SK-N-MC (cell line): ENCODE results near the gene NTNG1.

Source experiments
- DNase-seq: peaks from one replicate; pipeline ENCODE4 v3.0.0-alpha.2; 2011; ENCODE audit warnings: low read depth, low spot score
- H3K27ac ChIP-seq: fragments of 200-600 bp; sonication (generic); 2 replicates; pipeline ENCODE4 v1.5.1; 2016; ENCODE audit warnings: mixed run types
- H3K36me3 ChIP-seq: fragments of 200-600 bp; sonication (generic); 2 replicates; pipeline ENCODE4 v1.6.1; 2017; ENCODE audit warnings: antibody characterized with exemption, low read length, mixed read lengths; ENCODE audit not compliant: insufficient read depth
- H3K4me3 ChIP-seq: fragments of 200-600 bp; sonication (generic); 2 replicates; pipeline ENCODE4 v1.5.1; 2016
- H3K9ac ChIP-seq: fragments of 200-600 bp; sonication (generic); 2 replicates; pipeline ENCODE4 v1.8.0; 2017; ENCODE audit warnings: mixed run types, mixed read lengths; ENCODE audit not compliant: insufficient read length
- H3K9me3 ChIP-seq: fragments of 200-600 bp; sonication (generic); 2 replicates; pipeline ENCODE4 v1.6.1; 2017; ENCODE audit warnings: low read depth, mild to moderate bottlenecking, antibody characterized with exemption, low read length, moderate library complexity, mixed read lengths
- EZH2 ChIP-seq: fragments of 200-600 bp; sonication (generic); IDR thresholded peaks from one replicate; pipeline ENCODE4 v1.6.1; 2017; ENCODE audit warnings: antibody characterized with exemption
- FOXP2 ChIP-seq: optimal IDR thresholded peaks from 2 replicates; pipeline ENCODE3; 2011; ENCODE audit warnings: mild to moderate bottlenecking, moderate library complexity; ENCODE audit not compliant: insufficient read depth; ENCODE audit errors: extremely low read length, control extremely low read depth
- POLR2AphosphoS5 ChIP-seq: IDR thresholded peaks from 2 replicates; pipeline ENCODE4 v1.6.1; 2012; ENCODE audit warnings: mild to moderate bottlenecking, low read depth, low read length, borderline replicate concordance

NTNG1 gene

DNA sequence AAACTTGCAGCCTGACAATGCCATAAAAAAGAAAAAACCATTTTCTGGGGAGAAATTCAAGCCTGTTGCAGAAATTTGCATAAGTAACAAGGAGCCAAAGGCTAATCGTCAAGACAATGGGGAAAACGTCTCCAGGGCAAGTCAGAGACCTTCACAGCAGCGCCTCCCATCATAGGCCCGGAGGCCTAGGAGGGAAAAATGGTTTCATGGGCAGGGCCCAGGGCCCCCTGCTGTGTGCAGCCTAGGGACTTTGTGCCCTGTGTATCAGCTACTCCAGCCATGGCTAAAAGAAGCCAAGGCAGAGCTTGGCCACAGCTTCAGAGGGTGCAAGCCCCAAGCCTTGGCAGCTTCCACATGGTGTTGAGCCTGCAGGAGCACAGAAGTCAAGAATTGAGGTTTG, 369.5 kb downstream of the NTNG1 start:
- peaks cover 4% of the 10 kb centered on the region; the same call in 1 of the 2 replicates for H3K9me3 ChIP-seq
- H3K4me3 ChIP-seq, result no peak overlapping the region

DNA sequence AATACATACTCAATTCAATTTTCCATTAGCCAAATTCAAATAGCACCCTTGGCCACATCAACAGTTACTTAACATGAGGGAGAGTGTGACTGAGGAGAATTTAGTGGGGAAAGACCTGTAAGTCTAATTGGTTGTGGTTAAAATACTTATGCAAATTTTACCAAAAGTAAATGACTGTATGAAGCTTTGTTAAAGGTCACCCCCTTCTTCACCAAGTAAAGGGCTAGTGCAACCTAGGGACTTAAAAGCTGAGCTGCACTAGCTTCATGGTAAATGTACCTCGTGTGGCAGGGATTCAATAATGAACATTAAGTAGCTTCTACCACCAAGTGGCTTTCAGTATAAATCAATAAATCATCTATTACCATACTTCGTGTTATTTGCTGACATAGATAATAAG, 372.0 kb downstream of the NTNG1 start:
- H3K9me3 ChIP-seq, result peaks cover 4% of the 10 kb centered on the region; the same call in 1 of the 2 replicates
- no peak for DNase-seq
- no peak overlapping the region for H3K27ac ChIP-seq
- H3K9ac ChIP-seq, result no peak overlapping the region
- H3K36me3 ChIP-seq, result no peaks in the 10 kb centered on the region
- no peak overlapping the region for H3K4me3 ChIP-seq
- TF ChIP-seq POLR2AphosphoS5 (no peak), FOXP2 (no peak)

More for the DNA sequence above, 369.5 kb downstream of the NTNG1 start:
- no peak for TF ChIP-seq FOXP2
- no peak for TF ChIP-seq POLR2AphosphoS5
- no peak for TF ChIP-seq EZH2
- H3K27ac ChIP-seq, result no peak overlapping the region
- DNase-seq, result no peak
- H3K9ac ChIP-seq, result no peak overlapping the region
- no peaks in the 10 kb centered on the region for H3K36me3 ChIP-seq

DNA sequence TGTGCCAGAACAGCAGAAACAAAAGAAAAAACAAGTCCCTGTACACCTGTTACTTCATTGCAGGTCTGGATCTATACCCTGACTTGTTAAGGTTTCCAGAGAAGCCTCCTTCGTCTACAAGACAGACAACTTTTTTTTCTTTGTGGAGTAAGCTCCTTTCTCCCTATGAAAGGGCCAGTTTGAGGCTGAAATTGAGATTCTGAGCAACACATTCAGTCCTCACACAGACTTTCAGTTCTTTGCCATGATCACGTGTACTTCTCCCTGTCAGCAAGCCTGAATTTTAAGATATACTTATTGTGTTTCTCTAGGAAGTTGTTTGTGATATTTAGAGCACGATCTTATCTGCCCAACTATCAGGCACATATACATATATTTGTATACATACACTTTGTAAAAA, 374.0 kb downstream of the NTNG1 start:
- Histone ChIP-seq H3K4me3 (no peak overlapping the region), H3K27ac (no peak overlapping the region), H3K9me3 (peaks cover 4% of the 10 kb centered on the region; the same call in 1 of the 2 replicates), H3K9ac (no peak overlapping the region), H3K36me3 (no peaks in the 10 kb centered on the region)
- no peak for DNase-seq
- no peak for TF ChIP-seq FOXP2

DNA sequence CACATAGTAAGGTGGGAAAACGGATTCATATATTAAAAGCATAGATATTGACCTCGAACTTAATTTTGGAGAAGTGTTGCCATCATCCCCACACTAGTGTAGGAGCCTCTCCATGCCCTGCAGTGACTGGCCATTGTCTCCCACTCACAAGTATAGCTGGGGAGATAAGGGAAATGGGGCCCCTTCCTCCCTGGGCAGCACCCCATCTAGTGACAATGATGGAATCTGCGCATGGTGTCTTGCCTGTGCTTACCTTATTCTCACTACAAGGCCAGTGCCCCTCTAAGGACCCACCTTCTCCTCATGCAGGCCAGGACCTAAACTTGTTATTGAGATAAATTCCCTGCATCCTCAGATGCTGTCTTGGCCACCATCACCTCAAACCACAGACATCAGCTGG, 374.9 kb downstream of the NTNG1 start:
- no peak for TF ChIP-seq POLR2AphosphoS5
- no peak for TF ChIP-seq FOXP2
- TF ChIP-seq EZH2, result no peak

DNA sequence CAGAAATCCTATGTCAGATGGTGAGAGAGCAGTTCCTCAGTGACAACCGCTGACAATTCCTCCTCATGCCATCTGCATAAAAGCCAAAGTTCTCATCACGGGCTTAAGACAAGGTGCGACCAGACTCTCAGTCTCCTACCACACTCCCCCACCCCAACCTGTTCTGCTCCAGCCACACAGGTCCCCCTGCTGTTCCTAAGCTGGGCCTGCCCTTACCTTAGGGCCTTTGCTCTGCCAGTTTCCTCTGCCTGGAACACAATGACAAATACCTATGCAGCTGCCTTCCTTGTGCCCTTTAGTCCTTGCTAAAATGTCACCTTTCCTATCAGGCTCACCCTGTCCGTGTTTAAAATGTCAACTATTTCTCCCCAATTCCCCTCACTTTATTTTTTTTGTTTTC, 382.2 kb downstream of the NTNG1 start:
- H3K9ac ChIP-seq, result no peak overlapping the region
- DNase-seq, result no peak
- no peaks in the 10 kb centered on the region for H3K36me3 ChIP-seq
- TF ChIP-seq POLR2AphosphoS5, result no peak
- no peak for TF ChIP-seq EZH2
- no peak for TF ChIP-seq FOXP2
- H3K27ac ChIP-seq, result no peak overlapping the region
- no peaks in the 10 kb centered on the region for H3K9me3 ChIP-seq
- no peak overlapping the region for H3K4me3 ChIP-seq

More for the DNA sequence above, 374.9 kb downstream of the NTNG1 start:
- H3K4me3 ChIP-seq, result no peak overlapping the region
- no peak overlapping the region for H3K9ac ChIP-seq
- H3K36me3 ChIP-seq, result no peaks in the 10 kb centered on the region
- no peak for DNase-seq
- H3K9me3 ChIP-seq, result peaks cover under 1% of the 10 kb centered on the region; the same call in 1 of the 2 replicates
- H3K27ac ChIP-seq, result no peak overlapping the region

DNA sequence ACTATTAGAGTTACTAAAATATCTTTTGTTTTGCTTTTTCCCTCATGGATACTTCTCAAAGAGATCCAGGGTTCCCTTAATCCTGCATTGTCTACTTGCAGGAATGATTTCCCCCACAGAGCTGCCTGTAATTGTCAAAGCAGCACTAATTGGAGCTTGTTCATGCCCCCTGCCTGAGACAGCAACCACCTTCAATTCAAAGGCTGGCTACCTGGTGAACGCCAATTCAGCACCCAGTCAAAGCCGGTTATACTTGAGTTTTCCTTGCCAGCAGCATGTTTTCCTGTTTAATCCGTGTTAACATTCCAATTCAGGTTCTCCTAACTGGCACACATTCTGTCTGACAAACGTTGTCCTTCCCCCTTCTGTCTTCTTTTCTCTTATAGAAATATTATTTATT, 382.9 kb downstream of the NTNG1 start:
- TF ChIP-seq FOXP2 (no peak), POLR2AphosphoS5 (no peak), EZH2 (no peak)
- no peak overlapping the region for H3K27ac ChIP-seq
- no peak overlapping the region for H3K4me3 ChIP-seq
- H3K9ac ChIP-seq, result no peak overlapping the region
- no peak for DNase-seq
- no peaks in the 10 kb centered on the region for H3K9me3 ChIP-seq
- H3K36me3 ChIP-seq, result no peaks in the 10 kb centered on the region

DNA sequence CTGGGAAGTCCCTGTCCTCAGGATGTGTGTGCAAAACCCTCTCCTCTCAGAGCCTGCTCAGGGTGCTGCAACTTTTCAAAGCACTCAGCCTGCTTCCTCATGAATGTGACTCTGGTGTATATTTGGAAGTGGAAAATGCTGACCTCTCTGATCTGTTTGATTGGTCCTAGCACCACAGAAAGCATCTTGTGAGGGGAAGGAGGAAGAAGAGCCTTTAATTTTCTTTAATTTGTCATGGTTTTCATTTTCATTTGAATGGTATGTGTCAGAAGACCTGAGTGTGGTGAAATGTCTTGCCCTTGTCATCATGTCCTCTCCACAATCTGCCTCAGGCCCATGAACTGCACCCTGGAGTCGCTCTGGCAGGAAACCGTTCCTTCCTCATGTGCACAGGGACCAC, 383.5 kb downstream of the NTNG1 start:
- Histone ChIP-seq H3K27ac (no peak overlapping the region), H3K9me3 (no peaks in the 10 kb centered on the region), H3K4me3 (no peak overlapping the region), H3K9ac (no peak overlapping the region), H3K36me3 (no peaks in the 10 kb centered on the region)
- no peak for DNase-seq
- TF ChIP-seq EZH2, result no peak
- no peak for TF ChIP-seq FOXP2
- TF ChIP-seq POLR2AphosphoS5, result no peak

DNA sequence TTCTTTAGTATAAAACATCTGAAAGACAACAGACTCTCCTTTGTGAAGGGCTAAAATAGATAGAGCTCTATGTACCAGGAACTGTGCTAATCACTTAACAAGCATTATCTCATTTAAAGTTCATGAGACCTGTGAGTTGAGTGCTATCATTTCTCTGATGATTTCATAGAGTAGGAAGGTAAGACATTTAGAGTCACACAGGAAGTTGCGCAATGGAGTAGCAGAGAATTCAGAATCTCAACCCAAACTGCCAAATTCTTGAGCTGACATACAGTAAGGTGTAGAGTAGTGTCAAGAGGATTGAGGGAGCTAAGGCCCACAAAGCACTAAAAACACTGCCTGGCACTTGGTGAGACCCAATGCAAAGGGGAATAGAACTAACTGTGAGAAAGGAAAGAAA, 384.3 kb downstream of the NTNG1 start:
- Histone ChIP-seq H3K36me3 (no peaks in the 10 kb centered on the region), H3K9ac (no peak overlapping the region), H3K27ac (no peak overlapping the region), H3K4me3 (no peak overlapping the region), H3K9me3 (no peaks in the 10 kb centered on the region)
- TF ChIP-seq POLR2AphosphoS5 (no peak), EZH2 (no peak), FOXP2 (no peak)
- DNase-seq, result no peak

DNA sequence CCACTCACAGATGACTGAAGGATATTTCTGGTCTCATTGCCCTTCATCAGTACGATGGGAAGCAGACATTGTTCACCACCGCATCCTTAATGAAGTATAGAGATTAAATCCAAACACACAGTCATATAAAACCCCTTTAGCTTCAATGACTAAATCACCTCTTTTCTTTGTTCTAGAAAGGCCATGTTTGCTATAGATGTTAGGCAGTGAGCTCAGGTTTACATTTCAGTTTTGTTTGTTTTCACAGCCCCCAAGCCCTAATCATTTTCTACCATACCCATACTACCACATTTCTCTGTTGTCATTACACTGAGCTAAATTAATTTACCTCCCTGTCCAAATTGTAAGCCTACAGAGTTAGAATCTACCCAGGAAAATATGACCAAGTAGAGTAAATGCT, 385.1 kb downstream of the NTNG1 start:
- Histone ChIP-seq H3K36me3 (no peaks in the 10 kb centered on the region), H3K9ac (no peak overlapping the region), H3K27ac (no peak overlapping the region), H3K4me3 (no peak overlapping the region), H3K9me3 (no peaks in the 10 kb centered on the region)
- TF ChIP-seq FOXP2, result no peak
- no peak for TF ChIP-seq POLR2AphosphoS5
- TF ChIP-seq EZH2, result no peak
- DNase-seq, result no peak

DNA sequence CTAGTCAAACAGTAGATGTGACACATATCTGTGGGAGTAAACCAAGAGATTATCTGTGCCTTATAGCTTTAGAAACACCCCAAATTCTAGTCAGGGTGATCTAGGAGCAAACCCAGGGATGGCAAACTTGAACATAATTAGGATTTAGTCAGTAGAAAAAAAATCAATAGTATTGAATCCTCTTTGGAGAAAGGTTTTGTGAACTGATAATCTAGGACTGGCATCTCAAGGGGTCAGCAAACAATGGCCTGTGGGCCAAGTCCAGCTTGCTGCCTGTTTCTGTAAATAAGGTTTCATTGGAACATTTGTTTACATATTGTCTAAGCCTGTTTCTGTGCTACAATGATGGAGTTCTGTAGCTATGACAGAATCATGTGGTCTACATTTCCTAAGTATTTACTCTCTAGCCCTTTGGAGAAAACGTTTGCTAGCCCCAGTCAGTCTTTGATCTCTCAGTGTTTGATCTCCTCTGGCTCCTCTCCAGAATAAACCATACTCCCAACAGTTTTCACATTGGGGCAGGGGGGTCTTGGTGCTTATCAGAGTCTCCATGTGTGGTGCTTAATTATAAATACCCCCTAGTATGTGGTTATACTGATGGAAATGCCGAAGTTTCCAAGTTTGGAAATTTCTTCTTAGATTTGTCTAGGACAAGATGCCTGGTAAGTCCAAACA, 385.8 kb downstream of the NTNG1 start:
- H3K4me3 ChIP-seq, result no peak overlapping the region
- no peaks in the 10 kb centered on the region for H3K36me3 ChIP-seq
- H3K27ac ChIP-seq, result no peak overlapping the region
- no peaks in the 10 kb centered on the region for H3K9me3 ChIP-seq
- no peak for TF ChIP-seq POLR2AphosphoS5
- TF ChIP-seq EZH2, result no peak
- no peak for TF ChIP-seq FOXP2
- H3K9ac ChIP-seq, result no peak overlapping the region
- no peak for DNase-seq
